ENCODE data around the gene CCIN.

Gene CCIN

GRCh38 chr9:36153746-36154145 is 15.4 kb upstream of the CCIN start:
- no peak for ATAC-seq (ENCODE audit: insufficient read depth, low read depth)
- no peak overlapping the region for H3K4me3 ChIP-seq (ENCODE audit: low read depth in 1 of 2, low read length in 2 of 2)
- TF ChIP-seq EZH2 (IDR thresholded peaks at IDR 0.05; ENCODE audit: borderline replicate concordance, low read depth, low read length, severe bottlenecking) = no peak
- no peak for TF ChIP-seq CTCF (IDR thresholded peaks at IDR 0.05; ENCODE audit: borderline replicate concordance, extremely low read depth, low read length, poor library complexity, severe bottlenecking)
- H3K4me2 ChIP-seq (ENCODE audit: insufficient read depth, low read length) = no peak overlapping the region
- H3K4me1 ChIP-seq (ENCODE audit: insufficient read depth, low read length) = peaks cover 23% of the 10 kb centered on the region
- no peaks in the 10 kb centered on the region for H3K27me3 ChIP-seq (ENCODE audit: insufficient read depth, low read length, poor library complexity)
- H3K27ac ChIP-seq (ENCODE audit: low read length) = no peak overlapping the region
- H3K9ac ChIP-seq (ENCODE audit: low read depth, low read length) = no peak overlapping the region
- no peak for DNase-seq
- H2AFZ ChIP-seq (ENCODE audit: low read depth, low read length) = no peak overlapping the region
- no peaks in the 10 kb centered on the region for H3K36me3 ChIP-seq (ENCODE audit: insufficient read depth, low read length)
- H3K79me2 ChIP-seq (ENCODE audit: insufficient read depth, low read length) = no peaks in the 10 kb centered on the region
- H3K9me3 ChIP-seq (ENCODE audit: insufficient read depth, low read length, severe bottlenecking) = peaks cover 5% of the 10 kb centered on the region
- no peaks in the 10 kb centered on the region for H4K20me1 ChIP-seq (ENCODE audit: insufficient read depth, low read length)

GRCh38 chr9:36154331-36154952 is 14.7 kb upstream of the CCIN start:
- Histone ChIP-seq H3K4me3 (ENCODE audit: low read depth in 1 of 2, low read length in 2 of 2) (no peak overlapping the region), H3K4me2 (ENCODE audit: insufficient read depth, low read length) (no peak overlapping the region), H4K20me1 (ENCODE audit: insufficient read depth, low read length) (no peaks in the 10 kb centered on the region), H3K9me3 (ENCODE audit: insufficient read depth, low read length, severe bottlenecking) (peaks cover 5% of the 10 kb centered on the region), H3K36me3 (ENCODE audit: insufficient read depth, low read length) (no peaks in the 10 kb centered on the region), H3K27ac (ENCODE audit: low read length) (no peak overlapping the region), H3K4me1 (ENCODE audit: insufficient read depth, low read length) (peaks cover 23% of the 10 kb centered on the region), H3K79me2 (ENCODE audit: insufficient read depth, low read length) (no peaks in the 10 kb centered on the region), H2AFZ (ENCODE audit: low read depth, low read length) (no peak overlapping the region), H3K27me3 (ENCODE audit: insufficient read depth, low read length, poor library complexity) (no peaks in the 10 kb centered on the region), H3K9ac (ENCODE audit: low read depth, low read length) (no peak overlapping the region)
- no peak for ATAC-seq (ENCODE audit: insufficient read depth, low read depth)
- no peak for TF ChIP-seq CTCF (IDR thresholded peaks at IDR 0.05; ENCODE audit: borderline replicate concordance, extremely low read depth, low read length, poor library complexity, severe bottlenecking)
- no peak for TF ChIP-seq EZH2 (IDR thresholded peaks at IDR 0.05; ENCODE audit: borderline replicate concordance, low read depth, low read length, severe bottlenecking)
- no peak for DNase-seq

GRCh38 chr9:36156116-36156515 is 13.1 kb upstream of the CCIN start:
- no peak overlapping the region for H3K27ac ChIP-seq (ENCODE audit: low read length)
- H3K27me3 ChIP-seq (ENCODE audit: insufficient read depth, low read length, poor library complexity) = no peaks in the 10 kb centered on the region
- H3K36me3 ChIP-seq (ENCODE audit: insufficient read depth, low read length) = no peaks in the 10 kb centered on the region
- H4K20me1 ChIP-seq (ENCODE audit: insufficient read depth, low read length) = no peaks in the 10 kb centered on the region
- no peak overlapping the region for H3K9ac ChIP-seq (ENCODE audit: low read depth, low read length)
- ATAC-seq (ENCODE audit: insufficient read depth, low read depth) = no peak
- no peak for TF ChIP-seq CTCF (IDR thresholded peaks at IDR 0.05; ENCODE audit: borderline replicate concordance, extremely low read depth, low read length, poor library complexity, severe bottlenecking)
- no peak for TF ChIP-seq EZH2 (IDR thresholded peaks at IDR 0.05; ENCODE audit: borderline replicate concordance, low read depth, low read length, severe bottlenecking)
- H3K4me2 ChIP-seq (ENCODE audit: insufficient read depth, low read length) = no peak overlapping the region
- no peaks in the 10 kb centered on the region for H3K79me2 ChIP-seq (ENCODE audit: insufficient read depth, low read length)
- H2AFZ ChIP-seq (ENCODE audit: low read depth, low read length) = no peak overlapping the region
- no peak for DNase-seq
- H3K4me3 ChIP-seq (ENCODE audit: low read depth in 1 of 2, low read length in 2 of 2) = no peak overlapping the region
- H3K4me1 ChIP-seq (ENCODE audit: insufficient read depth, low read length) = peaks cover 16% of the 10 kb centered on the region
- peaks cover 5% of the 10 kb centered on the region for H3K9me3 ChIP-seq (ENCODE audit: insufficient read depth, low read length, severe bottlenecking)

Measured in DND-41 (cell line).